Activated effector memory CD4-positive, alpha-beta T cell treated with Interleukin-2 at 50 U/mL for 16 hours (primary cell): Measurements from ENCODE around the gene TET1.
"Not testable (repeated sequence)": the region's sequence is repeated elsewhere in the genome, so short reads cannot be mapped to it uniquely, and the experiment has no call there.

Experiments used
- DNase-seq: peaks from one replicate; pipeline ENCODE4 v3.0.0-alpha.2; 2020

Gene TET1

GRCh38 chr10:68618234-68618633, 58.1 kb downstream of the TET1 start:
- no peak for DNase-seq

- no peak for DNase-seq
Observed at GRCh38 chr10:68619595-68619994, 59.5 kb downstream of the TET1 start.

GRCh38 chr10:68625316-68625921, 65.3 kb downstream of the TET1 start:
- DNase-seq, result no peak

GRCh38 chr10:68628576-68629127, 68.5 kb downstream of the TET1 start:
- no peak for DNase-seq

GRCh38 chr10:68632271-68632560, 72.1 kb downstream of the TET1 start:
- DNase-seq, result not testable (repeated sequence)

GRCh38 chr10:68633281-68633680, 73.1 kb downstream of the TET1 start:
- DNase-seq, result no peak

GRCh38 chr10:68633816-68634466, 73.8 kb downstream of the TET1 start:
- no peak for DNase-seq

- DNase-seq, result no peak
Observed at GRCh38 chr10:68636335-68636734, 76.2 kb downstream of the TET1 start.

- not testable (repeated sequence) for DNase-seq
Observed at GRCh38 chr10:68643550-68643949, 83.4 kb downstream of the TET1 start.

- no peak for DNase-seq
Observed at GRCh38 chr10:68647672-68648341, 87.7 kb downstream of the TET1 start.

GRCh38 chr10:68655620-68656126, 95.5 kb downstream of the TET1 start:
- DNase-seq, result no peak

- no peak for DNase-seq
Observed at GRCh38 chr10:68665841-68666240, 105.7 kb downstream of the TET1 start.

- DNase-seq, result no peak
Observed at GRCh38 chr10:68666280-68666760, 106.2 kb downstream of the TET1 start.

GRCh38 chr10:68668231-68668630, 108.1 kb downstream of the TET1 start:
- no peak for DNase-seq

- DNase-seq, result no peak
Observed at GRCh38 chr10:68668972-68669371, 108.8 kb downstream of the TET1 start.

- DNase-seq, result no peak
Observed at GRCh38 chr10:68684413-68684812, 124.3 kb downstream of the TET1 start.

- no peak for DNase-seq
Observed at GRCh38 chr10:68696018-68696417, 135.9 kb downstream of the TET1 start.

GRCh38 chr10:68697106-68697505, 137.0 kb downstream of the TET1 start:
- no peak for DNase-seq

GRCh38 chr10:68700197-68700596, 140.1 kb downstream of the TET1 start:
- no peak for DNase-seq

- DNase-seq, result no peak
Observed at GRCh38 chr10:68705548-68705947, 145.4 kb downstream of the TET1 start.

- not testable (repeated sequence) for DNase-seq
Observed at GRCh38 chr10:68708987-68709386, 148.8 kb downstream of the TET1 start.

- DNase-seq, result not testable (repeated sequence)
Observed at GRCh38 chr10:68713065-68713464, 152.9 kb downstream of the TET1 start.

GRCh38 chr10:68717435-68717834, 157.3 kb downstream of the TET1 start:
- DNase-seq, result no peak
